Keratinocyte (primary cell): ENCODE results near the gene AKAP6. TPM values are rescaled to one million over a fixed set of nuclear protein-coding genes. Genes with fewer than 3 reads are reported as not detected.

Experiments
- DNase-seq: peaks from one replicate; pipeline ENCODE4 v3.0.0-alpha.2; 2011; ENCODE audit warnings: low read depth, missing footprints, low spot score
- FAIRE-seq: peaks from 2 replicates; lab custom pipeline; 2011; peaks lifted over from hg19 to GRCh38; lab: Jason Lieb, UNC
- H2AFZ ChIP-seq: 2 replicates; pipeline ENCODE4 v1.6.0; 2012; ENCODE audit warnings: low read length, control low read depth, inconsistent platforms; ENCODE audit not compliant: control insufficient read depth
- H3K27ac ChIP-seq: 2 replicates; pipeline ENCODE4 v1.5.1; 2011; ENCODE audit warnings: low read length; ENCODE audit not compliant: control insufficient read depth, insufficient read depth
- H3K27me3 ChIP-seq: 3 replicates; pipeline ENCODE4 v1.6.0; 2011; ENCODE audit warnings: low read length; ENCODE audit not compliant: control insufficient read depth, insufficient read depth; ENCODE audit errors: extremely low read depth
- H3K36me3 ChIP-seq, 2 experiments: 2 replicates in 1 of 2; 3 replicates in 1 of 2; pipeline ENCODE4 v1.5.1; 2011; ENCODE audit warnings: low read length in 2 of 2, mild to moderate bottlenecking in 1 of 2; ENCODE audit not compliant: control insufficient read depth in 2 of 2, insufficient read depth in 2 of 2; ENCODE audit errors: extremely low read depth in 1 of 2
- H3K4me1 ChIP-seq: 3 replicates; pipeline ENCODE4 v1.5.1; 2011; ENCODE audit warnings: low read length; ENCODE audit not compliant: control insufficient read depth, insufficient read depth; ENCODE audit errors: extremely low read depth
- H3K4me2 ChIP-seq: 3 replicates; pipeline ENCODE4 v1.6.0; 2011; ENCODE audit warnings: low read depth, low read length; ENCODE audit not compliant: control insufficient read depth, insufficient read depth; ENCODE audit errors: extremely low read depth
- H3K4me3 ChIP-seq, 3 experiments: fragments of 200-600 bp in 1 of 3; sonication (generic) in 1 of 3; 2 replicates in 2 of 3; 3 replicates in 1 of 3; pipeline ENCODE4 v1.5.1; 2011 to 2016; ENCODE audit warnings: low read length in 3 of 3, mild to moderate bottlenecking in 3 of 3, control low read depth in 2 of 3, inconsistent platforms in 1 of 3, low read depth in 1 of 3, mixed read lengths in 1 of 3, mixed run types in 1 of 3, moderate library complexity in 1 of 3; ENCODE audit not compliant: control insufficient read depth in 2 of 3, insufficient read depth in 2 of 3; ENCODE audit errors: extremely low read depth in 1 of 3
- H3K79me2 ChIP-seq: 2 replicates; pipeline ENCODE4 v1.6.0; 2012; ENCODE audit warnings: low read length; ENCODE audit not compliant: control insufficient read depth, insufficient read depth
- H3K9ac ChIP-seq: 3 replicates; pipeline ENCODE4 v1.6.0; 2011; ENCODE audit warnings: low read length; ENCODE audit not compliant: control insufficient read depth, insufficient read depth; ENCODE audit errors: extremely low read depth
- H3K9me1 ChIP-seq: 3 replicates; pipeline ENCODE4 v1.6.0; 2011; ENCODE audit warnings: low read length; ENCODE audit not compliant: control insufficient read depth, insufficient read depth; ENCODE audit errors: extremely low read depth
- H3K9me3 ChIP-seq: 2 replicates; pipeline ENCODE4 v1.5.1; 2012; ENCODE audit warnings: low read depth, low read length; ENCODE audit not compliant: control insufficient read depth
- H4K20me1 ChIP-seq: 3 replicates; pipeline ENCODE4 v1.6.0; 2011; ENCODE audit warnings: low read length; ENCODE audit not compliant: control insufficient read depth, insufficient read depth; ENCODE audit errors: extremely low read depth
- EZH2 ChIP-seq: IDR thresholded peaks from one replicate; pipeline ENCODE4 v1.6.1; 2012; ENCODE audit warnings: inconsistent platforms, mild to moderate bottlenecking, low read length, moderate library complexity
- dilution Hi-C: fragments of 300-500 bp; cut with MboI; formaldehyde crosslinking; loops from one replicate; pipeline ENCODE4 v1.7.0; 2020; ENCODE audit warnings: low sequenced_read_pairs; ENCODE audit not compliant: extremely low pct_ligation_motif_present
- polyA plus RNA-seq, 5 experiments: library from polyadenylated mRNA; depleted of rRNA in 3 of 5; stranded (reverse) in 3 of 5; stranded (forward) in 1 of 5; unstranded in 1 of 5; fragments of >200 nt; gene quantifications; 1 replicate in 1 of 5; 2 replicates in 3 of 5; 3 replicates in 1 of 5; pipeline versions ENCODE4 v1.2.1 to v1.2.3, GENCODE V29; 2011 to 2012; ENCODE audit warnings: missing spikeins in 2 of 5, low read depth in 1 of 5, low replicate concordance in 1 of 5
- TF ChIP-seq, protein P1 (sequence below), 3 experiments: IDR thresholded peaks in 1 of 3; conservative IDR thresholded peaks in 1 of 3; optimal IDR thresholded peaks in 1 of 3; 2 replicates in 2 of 3; 3 replicates in 1 of 3; pipeline versions ENCODE3 to v1.5.1; 2011; ENCODE audit warnings: low read length in 3 of 3, mild to moderate bottlenecking in 3 of 3, moderate library complexity in 2 of 3, control low read depth in 1 of 3, inconsistent platforms in 1 of 3; ENCODE audit not compliant: insufficient read depth in 2 of 3; ENCODE audit errors: extremely low read depth in 1 of 3

The AKAP6 gene
- polyA plus RNA-seq, 1 donor (not counting 4 experiments of a cell fraction or from before 2014, with no cell fraction given) = 2.0 TPM

DNA sequence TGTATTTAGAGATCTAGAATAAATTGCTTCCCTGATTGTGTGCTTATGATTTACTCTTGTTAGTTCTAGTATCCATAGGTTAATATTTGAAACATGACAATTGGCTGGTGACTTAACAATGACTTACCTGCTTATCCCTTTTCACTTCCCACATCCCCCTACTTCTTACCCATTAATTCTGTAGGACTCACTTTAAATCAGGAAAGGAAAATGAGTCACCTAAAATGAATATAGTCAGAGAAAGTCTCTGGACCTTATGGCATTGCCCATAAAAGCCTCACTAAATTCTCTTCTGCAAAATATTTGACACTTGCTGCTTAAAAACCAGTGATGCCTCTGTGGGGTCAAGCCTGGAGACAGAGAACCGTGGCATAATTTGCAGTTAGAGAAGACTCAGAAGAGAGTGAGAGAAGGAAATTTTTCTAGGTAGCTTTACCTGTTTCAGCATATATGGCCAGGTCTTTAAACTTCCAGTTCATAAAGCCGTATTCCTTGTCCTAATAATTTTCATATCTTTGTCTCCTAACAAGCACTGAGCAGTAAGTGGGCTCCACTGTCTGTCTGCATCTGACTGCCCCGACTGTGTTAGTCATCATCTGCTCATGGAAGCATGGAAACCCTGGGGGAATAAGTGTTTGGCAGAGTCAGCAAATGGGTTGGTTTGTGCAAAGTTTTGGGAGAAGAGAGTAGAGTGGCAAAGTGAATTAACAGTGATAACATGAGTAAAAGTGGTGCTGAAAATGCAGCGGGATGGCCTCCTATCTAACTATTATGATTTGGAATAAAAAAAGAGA, 294.4 kb downstream of the AKAP6 start:
- FAIRE-seq (peak; percentile 63), DNase-seq (no peak)
- H3K4me2 ChIP-seq = peak overlapping the region; percentile 12

DNA sequence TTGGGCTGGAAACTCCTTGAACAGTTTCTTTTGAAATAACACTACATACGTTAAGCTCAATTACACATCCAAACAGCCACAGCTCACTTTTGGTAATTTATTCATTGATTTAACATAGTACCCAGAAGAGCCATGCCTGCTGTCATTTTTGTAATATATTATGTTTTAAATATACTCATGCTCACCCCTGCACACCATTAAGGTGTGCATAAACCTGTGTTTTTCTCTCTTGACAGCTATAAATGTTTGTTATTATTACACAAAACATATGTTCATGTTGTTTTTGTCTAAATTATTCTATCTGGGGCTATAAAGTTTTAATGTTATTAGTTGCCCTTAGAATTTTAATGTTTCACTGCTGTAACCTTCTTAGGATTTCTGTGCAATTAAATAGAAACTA, 296.1 kb downstream of the AKAP6 start:
- dilution Hi-C loops = no loop called here
- H3K79me2 ChIP-seq = no peaks in the 10 kb centered on the region
- H3K4me1 ChIP-seq = peaks cover 7% of the 10 kb centered on the region
- DNase-seq (no peak), FAIRE-seq (no peak)
- H3K4me3 ChIP-seq = no peak overlapping the region
- H3K9ac ChIP-seq = no peak overlapping the region
- no peaks in the 10 kb centered on the region for H3K27me3 ChIP-seq
- H2AFZ ChIP-seq = no peak overlapping the region
- H3K9me3 ChIP-seq = no peaks in the 10 kb centered on the region
- H4K20me1 ChIP-seq = no peaks in the 10 kb centered on the region
- H3K4me2 ChIP-seq = no peak overlapping the region
- no peak overlapping the region for H3K27ac ChIP-seq
- H3K9me1 ChIP-seq = no peaks in the 10 kb centered on the region
- TF ChIP-seq, protein P1, sequence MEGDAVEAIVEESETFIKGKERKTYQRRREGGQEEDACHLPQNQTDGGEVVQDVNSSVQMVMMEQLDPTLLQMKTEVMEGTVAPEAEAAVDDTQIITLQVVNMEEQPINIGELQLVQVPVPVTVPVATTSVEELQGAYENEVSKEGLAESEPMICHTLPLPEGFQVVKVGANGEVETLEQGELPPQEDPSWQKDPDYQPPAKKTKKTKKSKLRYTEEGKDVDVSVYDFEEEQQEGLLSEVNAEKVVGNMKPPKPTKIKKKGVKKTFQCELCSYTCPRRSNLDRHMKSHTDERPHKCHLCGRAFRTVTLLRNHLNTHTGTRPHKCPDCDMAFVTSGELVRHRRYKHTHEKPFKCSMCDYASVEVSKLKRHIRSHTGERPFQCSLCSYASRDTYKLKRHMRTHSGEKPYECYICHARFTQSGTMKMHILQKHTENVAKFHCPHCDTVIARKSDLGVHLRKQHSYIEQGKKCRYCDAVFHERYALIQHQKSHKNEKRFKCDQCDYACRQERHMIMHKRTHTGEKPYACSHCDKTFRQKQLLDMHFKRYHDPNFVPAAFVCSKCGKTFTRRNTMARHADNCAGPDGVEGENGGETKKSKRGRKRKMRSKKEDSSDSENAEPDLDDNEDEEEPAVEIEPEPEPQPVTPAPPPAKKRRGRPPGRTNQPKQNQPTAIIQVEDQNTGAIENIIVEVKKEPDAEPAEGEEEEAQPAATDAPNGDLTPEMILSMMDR (optimal IDR thresholded peaks at IDR 0.05 in 1 of 3, IDR thresholded peaks at IDR 0.05 in 1 of 3, conservative IDR thresholded peaks at IDR 0.05 in 1 of 3; ENCODE audit: extremely low read depth in 1 of 3, insufficient read depth in 2 of 3, low read length in 3 of 3) = no peak
- no peak for TF ChIP-seq EZH2
- no peaks in the 10 kb centered on the region for H3K36me3 ChIP-seq

More for the DNA sequence above, 294.4 kb downstream of the AKAP6 start:
- H3K9ac ChIP-seq = no peak overlapping the region
- H3K27ac ChIP-seq = no peak overlapping the region
- no peaks in the 10 kb centered on the region for H3K79me2 ChIP-seq
- no peaks in the 10 kb centered on the region for H3K36me3 ChIP-seq
- dilution Hi-C loops = no loop called here
- no peak overlapping the region for H2AFZ ChIP-seq
- H3K4me3 ChIP-seq = no peak overlapping the region
- H3K9me1 ChIP-seq = no peaks in the 10 kb centered on the region
- H3K9me3 ChIP-seq = no peaks in the 10 kb centered on the region
- H4K20me1 ChIP-seq = no peaks in the 10 kb centered on the region
- no peaks in the 10 kb centered on the region for H3K27me3 ChIP-seq
- TF ChIP-seq, protein P1 (optimal IDR thresholded peaks at IDR 0.05 in 1 of 3, IDR thresholded peaks at IDR 0.05 in 1 of 3, conservative IDR thresholded peaks at IDR 0.05 in 1 of 3; ENCODE audit: extremely low read depth in 1 of 3, insufficient read depth in 2 of 3, low read length in 3 of 3) = no peak
- no peak for TF ChIP-seq EZH2
- H3K4me1 ChIP-seq = peaks cover 7% of the 10 kb centered on the region
